Brain microvascular endothelial cell (primary cell): ENCODE data around the gene ATOSA.

Experiments
- DNase-seq: peaks from one replicate; pipeline ENCODE4 v3.0.0-alpha.2; 2020
- H3K27ac ChIP-seq: fragments of 250-450 bp; sonication (Bioruptor Pico); 2 replicates; pipeline ENCODE4 v1.5.1; 2020; ENCODE audit warnings: mild to moderate bottlenecking, moderate library complexity
- H3K27me3 ChIP-seq: fragments of 250-450 bp; sonication (Bioruptor Pico); replicated peaks from 2 replicates; pipeline ENCODE4 v1.5.1; 2020; ENCODE audit warnings: mild to moderate bottlenecking
- H3K36me3 ChIP-seq: fragments of 250-450 bp; sonication (Bioruptor Pico); replicated peaks from 2 replicates; pipeline ENCODE4 v1.5.1; 2020; ENCODE audit warnings: mild to moderate bottlenecking
- H3K4me3 ChIP-seq: 2 replicates; pipeline ENCODE4 v1.5.1; 2011; ENCODE audit warnings: low read depth, mild to moderate bottlenecking, control low read depth, low read length, moderate library complexity
- CTCF ChIP-seq: IDR thresholded peaks from 2 replicates; pipeline ENCODE4 v1.5.1; 2011; ENCODE audit warnings: low read depth, mild to moderate bottlenecking, moderate library complexity, low read length, control low read depth, inconsistent platforms; ENCODE audit errors: missing control alignments
- in situ Hi-C: cut with HindIII; loops from 2 replicates; pipeline ENCODE4 v1.10.0; 2017; ENCODE audit warnings: low sequenced_read_pairs, low pct_ligation_motif_present

ATOSA gene

GRCh38 chr15:52698514-52698913 lies 19.3 kb upstream of the ATOSA start:
- Histone ChIP-seq H3K27ac (no peak overlapping the region), H3K27me3 (no peaks in the 10 kb centered on the region), H3K36me3 (no peaks in the 10 kb centered on the region), H3K4me3 (no peak overlapping the region)
- in situ Hi-C loops, result no loop called here
- TF ChIP-seq CTCF, result no peak
- no peak for DNase-seq

DNA sequence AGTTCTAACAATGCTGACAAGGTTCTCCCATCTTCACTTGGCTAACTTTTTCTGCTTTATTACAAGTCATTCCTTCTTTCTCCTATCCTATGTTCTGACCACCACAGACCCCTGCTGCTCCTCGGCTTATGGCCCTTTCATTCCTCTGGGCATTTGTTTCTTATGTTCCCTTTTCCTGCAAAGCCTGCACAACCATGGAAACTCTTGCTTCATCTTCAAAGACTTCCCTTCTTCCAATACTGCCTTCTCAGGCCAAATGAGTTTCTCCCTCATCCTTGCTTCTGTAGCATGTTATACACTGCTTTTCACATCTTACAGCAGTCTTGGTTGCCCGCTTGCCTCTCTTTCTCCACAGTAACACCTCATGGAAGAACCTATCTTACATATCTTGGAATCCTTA lies 17.9 kb upstream of the ATOSA start:
- no peak overlapping the region for H3K4me3 ChIP-seq
- no peaks in the 10 kb centered on the region for H3K27me3 ChIP-seq
- no peak for DNase-seq
- in situ Hi-C loops, result no loop called here
- no peak for TF ChIP-seq CTCF
- H3K27ac ChIP-seq, result no peak overlapping the region
- H3K36me3 ChIP-seq, result no peaks in the 10 kb centered on the region

DNA sequence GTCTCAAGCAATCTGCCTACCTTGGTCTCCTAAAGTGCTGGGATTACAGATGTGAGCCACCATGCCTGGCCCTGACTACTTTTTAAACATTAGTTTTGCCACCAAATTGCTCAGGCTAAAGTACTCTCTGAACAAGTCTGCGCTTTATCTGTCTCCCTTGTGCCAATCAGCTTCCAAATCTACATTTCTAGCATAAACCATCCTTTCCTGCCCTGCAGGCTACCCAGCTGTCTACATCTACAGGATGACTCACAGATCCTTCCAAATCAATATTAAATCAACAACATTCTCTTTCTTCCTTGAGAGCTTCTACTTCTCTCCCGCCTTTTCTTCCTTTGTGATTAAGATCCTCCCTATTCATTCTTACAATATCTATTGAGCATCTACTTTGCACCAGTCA lies 16.0 kb upstream of the ATOSA start:
- Histone ChIP-seq H3K36me3 (no peaks in the 10 kb centered on the region), H3K4me3 (no peak overlapping the region), H3K27ac (no peak overlapping the region), H3K27me3 (no peaks in the 10 kb centered on the region)
- no peak for TF ChIP-seq CTCF
- DNase-seq, result no peak
- in situ Hi-C loops, result no loop called here

DNA sequence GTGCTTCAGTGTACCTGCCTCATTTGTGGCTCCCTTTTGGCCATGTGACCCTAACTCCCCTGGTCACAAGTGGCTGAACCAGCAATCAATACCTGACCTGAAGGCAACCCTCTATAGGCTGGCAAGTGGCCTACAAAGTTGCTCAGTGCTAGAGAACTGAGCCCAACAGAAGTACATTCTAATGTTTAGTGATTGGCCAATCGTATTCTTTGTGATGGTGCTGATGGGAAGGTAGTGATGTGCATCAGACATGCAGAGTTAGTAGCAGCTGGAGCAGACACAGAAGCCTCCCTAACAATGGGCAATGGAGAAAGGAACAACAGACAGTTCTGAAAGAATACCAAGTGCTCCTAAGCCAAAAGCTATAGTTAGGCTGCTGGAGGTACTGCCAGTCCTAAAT lies 10.4 kb upstream of the ATOSA start:
- DNase-seq, result no peak
- H3K4me3 ChIP-seq, result no peak overlapping the region
- H3K27ac ChIP-seq, result no peak overlapping the region
- no peak for TF ChIP-seq CTCF
- H3K36me3 ChIP-seq, result no peaks in the 10 kb centered on the region
- H3K27me3 ChIP-seq, result no peaks in the 10 kb centered on the region
- in situ Hi-C loops, result no loop called here

- in situ Hi-C loops, result no loop called here
- H3K27me3 ChIP-seq, result peaks cover 3% of the 10 kb centered on the region
- no peak for TF ChIP-seq CTCF
- H3K27ac ChIP-seq, result no peak overlapping the region
- no peaks in the 10 kb centered on the region for H3K36me3 ChIP-seq
- H3K4me3 ChIP-seq, result no peak overlapping the region
- DNase-seq, result no peak
Measured at GRCh38 chr15:52683580-52683979, 4.4 kb upstream of the ATOSA start.

- no peaks in the 10 kb centered on the region for H3K36me3 ChIP-seq
- H3K4me3 ChIP-seq, result no peak overlapping the region
- peaks cover 3% of the 10 kb centered on the region for H3K27me3 ChIP-seq
- H3K27ac ChIP-seq, result no peak overlapping the region
- in situ Hi-C loops, result no loop called here
- no peak for TF ChIP-seq CTCF
- DNase-seq, result no peak
Measured at GRCh38 chr15:52682781-52683180, 3.6 kb upstream of the ATOSA start.
